Measurements from ENCODE around the gene HEY2. TPM values are rescaled to one million over a fixed set of nuclear protein-coding genes. Genes with fewer than 3 reads are reported as not detected.
"Not testable (repeated sequence)": the region's sequence is repeated elsewhere in the genome, so short reads cannot be mapped to it uniquely, and the experiment has no call there.

The HEY2 gene
- total and polyA plus RNA-seq, 2 donors: 0.24 to 2.8 TPM

GRCh38 chr6:125797886-125798444 is 48.5 kb downstream of the HEY2 start:
- Histone ChIP-seq H3K27ac (ENCODE audit: low read depth in 1 of 2, low read length in 1 of 2) (no peak overlapping the region), H3K9me3 (ENCODE audit: control insufficient read depth in 2 of 2, insufficient read depth in 1 of 2, low read length in 1 of 2) (no peaks in the 10 kb centered on the region), H3K27me3 (ENCODE audit: control insufficient read depth in 2 of 2, insufficient read depth in 1 of 2, low read length in 1 of 2) (no peaks in the 10 kb centered on the region), H3K4me3 (ENCODE audit: low read length in 2 of 2) (no peak overlapping the region), H3K4me1 (ENCODE audit: control insufficient read depth in 2 of 2, insufficient read depth in 2 of 2, low read length in 2 of 2) (peaks cover 0 to 3% of the 10 kb centered on the region in 2 donors), H3K36me3 (ENCODE audit: control insufficient read depth in 2 of 2, insufficient read depth in 2 of 2, low read length in 1 of 2) (no peaks in the 10 kb centered on the region)
- DNase-seq (ENCODE audit: low read depth in 6 of 9, low spot score in 9 of 9): no peak
- WGBS: 77% methylated on average over 3 of the region's 3 CpGs

GRCh38 chr6:125798734-125799508 is 49.5 kb downstream of the HEY2 start:
- peak overlapping the region in 1 of 2 donors; percentile 48 for H3K27ac ChIP-seq (ENCODE audit: low read depth in 1 of 2, low read length in 1 of 2)
- 80% methylated on average over 5 of the region's 5 CpGs for WGBS
- H3K36me3 ChIP-seq (ENCODE audit: control insufficient read depth in 2 of 2, insufficient read depth in 2 of 2, low read length in 1 of 2): no peaks in the 10 kb centered on the region
- DNase-seq (ENCODE audit: low read depth in 6 of 9, low spot score in 9 of 9): no peak
- no peak overlapping the region for H3K4me3 ChIP-seq (ENCODE audit: low read length in 2 of 2)
- no peaks in the 10 kb centered on the region for H3K9me3 ChIP-seq (ENCODE audit: control insufficient read depth in 2 of 2, insufficient read depth in 1 of 2, low read length in 1 of 2)
- H3K27me3 ChIP-seq (ENCODE audit: control insufficient read depth in 2 of 2, insufficient read depth in 1 of 2, low read length in 1 of 2): no peaks in the 10 kb centered on the region
- H3K4me1 ChIP-seq (ENCODE audit: control insufficient read depth in 2 of 2, insufficient read depth in 2 of 2, low read length in 2 of 2): peaks cover 0 to 3% of the 10 kb centered on the region in 2 donors

GRCh38 chr6:125802383-125802782 is 53.0 kb downstream of the HEY2 start:
- no peak overlapping the region for H3K27ac ChIP-seq (ENCODE audit: low read depth in 1 of 2, low read length in 1 of 2)
- no peaks in the 10 kb centered on the region for H3K36me3 ChIP-seq (ENCODE audit: control insufficient read depth in 2 of 2, insufficient read depth in 2 of 2, low read length in 1 of 2)
- WGBS: 95% methylated on average over 2 of the region's 2 CpGs
- H3K4me1 ChIP-seq (ENCODE audit: control insufficient read depth in 2 of 2, insufficient read depth in 2 of 2, low read length in 2 of 2): peaks cover 0 to 3% of the 10 kb centered on the region in 2 donors
- H3K4me3 ChIP-seq (ENCODE audit: low read length in 2 of 2): no peak overlapping the region
- H3K27me3 ChIP-seq (ENCODE audit: control insufficient read depth in 2 of 2, insufficient read depth in 1 of 2, low read length in 1 of 2): no peaks in the 10 kb centered on the region
- no peaks in the 10 kb centered on the region for H3K9me3 ChIP-seq (ENCODE audit: control insufficient read depth in 2 of 2, insufficient read depth in 1 of 2, low read length in 1 of 2)
- DNase-seq (ENCODE audit: low read depth in 6 of 9, low spot score in 9 of 9): no peak

- WGBS: 8% methylated on average over 4 of the region's 4 CpGs
- no peaks in the 10 kb centered on the region for H3K27me3 ChIP-seq (ENCODE audit: control insufficient read depth in 2 of 2, insufficient read depth in 1 of 2, low read length in 1 of 2)
- peak overlapping the region in 1 of 2 donors; percentile 32 for H3K27ac ChIP-seq (ENCODE audit: low read depth in 1 of 2, low read length in 1 of 2)
These were observed 53.5 kb downstream of the HEY2 start for GRCh38 chr6:125802943-125803377.

GRCh38 chr6:125804264-125804663 is 54.8 kb downstream of the HEY2 start:
- DNase-seq (ENCODE audit: low read depth in 6 of 9, low spot score in 9 of 9): no peak
- H3K27me3 ChIP-seq (ENCODE audit: control insufficient read depth in 2 of 2, insufficient read depth in 1 of 2, low read length in 1 of 2): no peaks in the 10 kb centered on the region
- H3K4me1 ChIP-seq (ENCODE audit: control insufficient read depth in 2 of 2, insufficient read depth in 2 of 2, low read length in 2 of 2): no peaks in the 10 kb centered on the region
- no peak overlapping the region for H3K4me3 ChIP-seq (ENCODE audit: low read length in 2 of 2)
- H3K27ac ChIP-seq (ENCODE audit: low read depth in 1 of 2, low read length in 1 of 2): no peak overlapping the region
- H3K9me3 ChIP-seq (ENCODE audit: control insufficient read depth in 2 of 2, insufficient read depth in 1 of 2, low read length in 1 of 2): no peaks in the 10 kb centered on the region
- H3K36me3 ChIP-seq (ENCODE audit: control insufficient read depth in 2 of 2, insufficient read depth in 2 of 2, low read length in 1 of 2): no peaks in the 10 kb centered on the region

More at GRCh38 chr6:125802943-125803377, 53.5 kb downstream of the HEY2 start:
- Histone ChIP-seq H3K4me3 (ENCODE audit: low read length in 2 of 2) (no peak overlapping the region), H3K4me1 (ENCODE audit: control insufficient read depth in 2 of 2, insufficient read depth in 2 of 2, low read length in 2 of 2) (no peaks in the 10 kb centered on the region), H3K9me3 (ENCODE audit: control insufficient read depth in 2 of 2, insufficient read depth in 1 of 2, low read length in 1 of 2) (no peaks in the 10 kb centered on the region), H3K36me3 (ENCODE audit: control insufficient read depth in 2 of 2, insufficient read depth in 2 of 2, low read length in 1 of 2) (no peaks in the 10 kb centered on the region)
- DNase-seq (ENCODE audit: low read depth in 6 of 9, low spot score in 9 of 9): peak in 1 of 9 donors; percentile 26

- not testable (repeated sequence) for H3K36me3 ChIP-seq (ENCODE audit: control insufficient read depth in 2 of 2, insufficient read depth in 2 of 2, low read length in 1 of 2); H3K9me3 ChIP-seq (ENCODE audit: control insufficient read depth in 2 of 2, insufficient read depth in 1 of 2, low read length in 1 of 2); H3K4me1 ChIP-seq (ENCODE audit: control insufficient read depth in 2 of 2, insufficient read depth in 2 of 2, low read length in 2 of 2); H3K27ac ChIP-seq (ENCODE audit: low read depth in 1 of 2, low read length in 1 of 2); H3K4me3 ChIP-seq (ENCODE audit: low read length in 2 of 2); H3K27me3 ChIP-seq (ENCODE audit: control insufficient read depth in 2 of 2, insufficient read depth in 1 of 2, low read length in 1 of 2); DNase-seq (ENCODE audit: low read depth in 6 of 9, low spot score in 9 of 9)
- 96% methylated on average over 10 of the region's 10 CpGs for WGBS
These were observed 55.5 kb downstream of the HEY2 start for GRCh38 chr6:125804866-125805425.

GRCh38 chr6:125806813-125807212 is 57.4 kb downstream of the HEY2 start:
- Histone ChIP-seq H3K9me3 (ENCODE audit: control insufficient read depth in 2 of 2, insufficient read depth in 1 of 2, low read length in 1 of 2) (no peaks in the 10 kb centered on the region), H3K4me1 (ENCODE audit: control insufficient read depth in 2 of 2, insufficient read depth in 2 of 2, low read length in 2 of 2) (no peaks in the 10 kb centered on the region), H3K27ac (ENCODE audit: low read depth in 1 of 2, low read length in 1 of 2) (no peak overlapping the region), H3K36me3 (ENCODE audit: control insufficient read depth in 2 of 2, insufficient read depth in 2 of 2, low read length in 1 of 2) (no peaks in the 10 kb centered on the region), H3K27me3 (ENCODE audit: control insufficient read depth in 2 of 2, insufficient read depth in 1 of 2, low read length in 1 of 2) (no peaks in the 10 kb centered on the region), H3K4me3 (ENCODE audit: low read length in 2 of 2) (no peak overlapping the region)
- no peak for DNase-seq (ENCODE audit: low read depth in 6 of 9, low spot score in 9 of 9)
- WGBS: 63% methylated on average over 4 of the region's 4 CpGs

GRCh38 chr6:125807293-125807692 is 57.9 kb downstream of the HEY2 start:
- no peak overlapping the region for H3K4me3 ChIP-seq (ENCODE audit: low read length in 2 of 2)
- no peaks in the 10 kb centered on the region for H3K27me3 ChIP-seq (ENCODE audit: control insufficient read depth in 2 of 2, insufficient read depth in 1 of 2, low read length in 1 of 2)
- H3K27ac ChIP-seq (ENCODE audit: low read depth in 1 of 2, low read length in 1 of 2): no peak overlapping the region
- no peaks in the 10 kb centered on the region for H3K4me1 ChIP-seq (ENCODE audit: control insufficient read depth in 2 of 2, insufficient read depth in 2 of 2, low read length in 2 of 2)
- 94% methylated on average over 4 of the region's 4 CpGs for WGBS
- H3K9me3 ChIP-seq (ENCODE audit: control insufficient read depth in 2 of 2, insufficient read depth in 1 of 2, low read length in 1 of 2): no peaks in the 10 kb centered on the region
- H3K36me3 ChIP-seq (ENCODE audit: control insufficient read depth in 2 of 2, insufficient read depth in 2 of 2, low read length in 1 of 2): no peaks in the 10 kb centered on the region
- no peak for DNase-seq (ENCODE audit: low read depth in 6 of 9, low spot score in 9 of 9)

- Histone ChIP-seq H3K4me1 (ENCODE audit: control insufficient read depth in 2 of 2, insufficient read depth in 2 of 2, low read length in 2 of 2) (no peaks in the 10 kb centered on the region), H3K27me3 (ENCODE audit: control insufficient read depth in 2 of 2, insufficient read depth in 1 of 2, low read length in 1 of 2) (no peaks in the 10 kb centered on the region), H3K4me3 (ENCODE audit: low read length in 2 of 2) (no peak overlapping the region), H3K27ac (ENCODE audit: low read depth in 1 of 2, low read length in 1 of 2) (no peak overlapping the region), H3K9me3 (ENCODE audit: control insufficient read depth in 2 of 2, insufficient read depth in 1 of 2, low read length in 1 of 2) (no peaks in the 10 kb centered on the region), H3K36me3 (ENCODE audit: control insufficient read depth in 2 of 2, insufficient read depth in 2 of 2, low read length in 1 of 2) (no peaks in the 10 kb centered on the region)
- no peak for DNase-seq (ENCODE audit: low read depth in 6 of 9, low spot score in 9 of 9)
- WGBS: 89% methylated on average over 4 of the region's 4 CpGs
These were observed 58.6 kb downstream of the HEY2 start for GRCh38 chr6:125808060-125808459.

Data from thymus (tissue), 11 donors.